ACC112 (cell line): ENCODE results near the gene FRK.

Experiments
- H2AFZ ChIP-seq: fragments of 200-600 bp; sonication (generic); one replicate; pipeline ENCODE4 v1.6.0; 2017; ENCODE audit warnings: antibody characterized with exemption, low read length; ENCODE audit not compliant: unreplicated experiment
- H3K27ac ChIP-seq: fragments of 200-600 bp; sonication (generic); 2 replicates; pipeline ENCODE4 v1.5.1; 2014; ENCODE audit warnings: low read depth, mild to moderate bottlenecking, antibody characterized with exemption, low read length, moderate library complexity
- H3K27me3 ChIP-seq: fragments of 200-600 bp; sonication (generic); 2 replicates; pipeline ENCODE4 v1.6.1; 2014; ENCODE audit warnings: mild to moderate bottlenecking, antibody characterized with exemption, low read length, moderate library complexity, mixed read lengths; ENCODE audit not compliant: insufficient read depth
- H3K36me3 ChIP-seq: fragments of 200-600 bp; sonication (generic); 2 replicates; pipeline ENCODE4 v1.6.1; 2016; ENCODE audit warnings: mild to moderate bottlenecking, antibody characterized with exemption, low read length, moderate library complexity, mixed read lengths; ENCODE audit not compliant: insufficient read depth
- H3K4me1 ChIP-seq: fragments of 200-600 bp; sonication (generic); one replicate; pipeline ENCODE4 v1.6.1; 2016; ENCODE audit warnings: low read length, mixed read lengths; ENCODE audit not compliant: insufficient read depth, unreplicated experiment, control insufficient read depth
- H3K4me3 ChIP-seq: fragments of 200-600 bp; sonication (generic); 2 replicates; pipeline ENCODE4 v1.5.1; 2014; ENCODE audit warnings: mild to moderate bottlenecking, low read depth, low read length
- H3K79me2 ChIP-seq: fragments of 200-600 bp; sonication (generic); one replicate; pipeline ENCODE4 v1.6.0; 2016; ENCODE audit warnings: low read length; ENCODE audit not compliant: control insufficient read depth, unreplicated experiment, insufficient read depth

Gene FRK

DNA sequence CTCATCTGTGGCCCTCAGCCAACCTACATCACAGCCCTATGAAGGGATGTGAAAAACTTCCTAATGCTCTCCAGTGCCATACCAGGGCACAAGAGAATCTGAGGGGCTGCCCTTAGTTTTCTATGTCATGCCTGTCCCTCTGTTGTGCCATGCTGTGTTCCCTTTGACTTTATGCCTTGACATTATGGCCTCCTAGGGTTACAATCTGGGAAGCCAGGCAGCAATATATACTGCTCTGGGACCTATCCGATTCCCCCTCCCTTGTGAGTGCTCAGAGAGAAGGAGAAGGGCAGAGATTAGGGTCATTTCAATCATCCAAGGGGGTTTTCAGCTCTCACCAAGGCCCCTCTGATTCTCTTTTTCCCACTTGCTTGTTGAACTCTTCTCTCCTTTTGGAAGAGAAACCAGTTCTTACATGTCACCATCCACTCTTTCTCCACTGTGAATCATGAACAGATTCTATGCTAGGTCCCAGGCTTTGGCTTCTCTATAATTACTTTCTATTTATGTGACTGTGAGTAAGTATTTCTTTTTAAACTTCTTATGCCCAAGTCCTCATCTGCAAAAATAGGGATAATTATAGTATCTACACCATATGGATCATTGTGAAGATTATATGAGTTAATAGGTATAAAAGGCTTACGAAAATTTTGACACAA, 14.2 kb upstream of the FRK start:
- Histone ChIP-seq H3K4me1 (peaks cover 13% of the 10 kb centered on the region), H2AFZ (no peak overlapping the region), H3K79me2 (no peaks in the 10 kb centered on the region), H3K4me3 (no peak overlapping the region), H3K36me3 (no peaks in the 10 kb centered on the region), H3K27me3 (no peaks in the 10 kb centered on the region), H3K27ac (no peak overlapping the region)

- Histone ChIP-seq H3K79me2 (no peaks in the 10 kb centered on the region), H3K4me3 (no peak overlapping the region), H3K27me3 (no peaks in the 10 kb centered on the region), H3K36me3 (no peaks in the 10 kb centered on the region), H2AFZ (no peak overlapping the region), H3K27ac (no peak overlapping the region), H3K4me1 (peaks cover 13% of the 10 kb centered on the region)
Measured at GRCh38 chr6:116073765-116074440, 13.2 kb upstream of the FRK start.

DNA sequence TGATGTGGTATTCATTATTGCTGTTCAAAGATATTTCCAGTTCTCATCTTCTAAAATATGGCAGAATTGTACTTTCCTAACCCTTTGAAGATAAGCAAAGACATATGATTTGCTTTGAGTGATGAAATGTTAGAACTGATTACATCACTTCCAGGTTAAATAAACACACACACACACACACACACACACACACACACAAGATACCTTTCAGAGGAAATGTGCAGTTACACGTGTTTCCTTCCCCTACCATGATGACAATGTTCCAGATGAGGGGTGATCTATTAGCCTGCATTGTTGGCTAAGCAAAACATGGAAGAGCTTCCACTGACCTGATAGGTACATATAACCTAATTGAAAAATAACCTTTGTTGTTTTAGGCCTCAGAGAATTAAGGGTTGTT, 11.7 kb upstream of the FRK start:
- H3K79me2 ChIP-seq, result no peaks in the 10 kb centered on the region
- H3K27ac ChIP-seq, result no peak overlapping the region
- no peaks in the 10 kb centered on the region for H3K36me3 ChIP-seq
- peaks cover 13% of the 10 kb centered on the region for H3K4me1 ChIP-seq
- no peaks in the 10 kb centered on the region for H3K27me3 ChIP-seq
- no peak overlapping the region for H3K4me3 ChIP-seq
- no peak overlapping the region for H2AFZ ChIP-seq

GRCh38 chr6:116070616-116071389, 10.1 kb upstream of the FRK start:
- H3K27ac ChIP-seq, result no peak overlapping the region
- H3K27me3 ChIP-seq, result no peaks in the 10 kb centered on the region
- H3K36me3 ChIP-seq, result no peaks in the 10 kb centered on the region
- no peak overlapping the region for H3K4me3 ChIP-seq
- no peaks in the 10 kb centered on the region for H3K79me2 ChIP-seq
- H2AFZ ChIP-seq, result no peak overlapping the region
- peaks cover 13% of the 10 kb centered on the region for H3K4me1 ChIP-seq

DNA sequence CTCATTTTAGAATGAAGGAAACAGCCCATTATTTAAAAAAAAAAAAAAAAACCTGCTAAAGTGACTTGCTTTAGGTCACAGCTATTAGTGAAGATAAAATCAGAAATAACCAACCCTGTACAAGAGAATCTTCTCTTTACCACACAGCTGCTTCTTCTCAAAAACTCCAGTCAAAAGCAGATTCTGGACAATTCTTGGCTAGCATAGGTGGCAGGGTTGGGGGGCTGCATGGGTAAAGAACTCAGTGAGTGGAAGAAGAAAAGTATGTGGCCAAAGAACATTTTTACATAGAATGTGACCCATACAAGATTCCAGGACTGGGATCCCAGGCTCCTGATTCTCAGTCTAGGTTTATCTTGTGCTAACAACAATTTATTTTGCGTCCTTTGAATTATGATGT, 9.4 kb upstream of the FRK start:
- Histone ChIP-seq H3K36me3 (no peaks in the 10 kb centered on the region), H3K4me1 (peaks cover 13% of the 10 kb centered on the region), H3K4me3 (no peak overlapping the region), H3K27me3 (no peaks in the 10 kb centered on the region), H3K27ac (no peak overlapping the region), H2AFZ (no peak overlapping the region), H3K79me2 (no peaks in the 10 kb centered on the region)

DNA sequence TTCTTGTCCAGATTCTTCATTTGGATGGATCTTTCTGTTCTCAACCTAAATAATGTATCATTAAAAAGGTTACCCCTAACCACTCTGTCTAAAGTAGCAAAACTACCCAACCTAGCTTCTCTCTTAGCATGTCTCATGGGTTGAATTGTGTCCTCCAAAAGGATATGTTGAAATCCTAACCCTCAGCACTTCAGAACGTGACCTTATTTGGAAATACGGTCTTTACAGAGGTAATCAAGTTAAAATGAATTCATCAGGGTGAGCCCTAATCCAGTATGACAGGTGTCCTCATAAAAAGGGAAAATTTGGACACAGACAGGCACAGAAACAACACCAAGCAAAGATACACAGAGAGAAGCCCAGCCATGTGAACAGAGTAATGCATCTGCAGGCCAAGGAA, 6.1 kb upstream of the FRK start:
- Histone ChIP-seq H3K4me3 (no peak overlapping the region), H3K27me3 (no peaks in the 10 kb centered on the region), H3K36me3 (no peaks in the 10 kb centered on the region), H3K79me2 (no peaks in the 10 kb centered on the region), H3K4me1 (peaks cover 8% of the 10 kb centered on the region), H2AFZ (no peak overlapping the region), H3K27ac (no peak overlapping the region)

DNA sequence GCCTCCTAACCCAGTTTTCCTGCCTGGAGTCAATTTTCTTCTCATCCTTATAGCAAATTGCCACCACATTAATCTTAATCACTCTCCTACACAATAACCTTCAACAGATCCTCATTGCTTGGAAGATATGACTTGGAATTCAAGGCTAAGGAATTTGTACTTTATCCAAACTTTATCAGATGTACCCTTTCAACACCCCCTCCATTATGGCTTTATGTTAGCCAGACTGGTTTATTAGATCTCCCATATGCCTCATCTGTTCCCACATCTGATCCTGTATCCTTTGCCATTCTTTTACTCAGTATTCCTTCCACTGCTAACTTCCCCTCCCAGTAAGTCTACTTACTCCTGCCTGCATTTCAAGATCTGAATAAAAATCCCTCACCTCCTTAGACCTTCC, 4.0 kb upstream of the FRK start:
- H3K36me3 ChIP-seq, result no peaks in the 10 kb centered on the region
- no peaks in the 10 kb centered on the region for H3K4me1 ChIP-seq
- no peaks in the 10 kb centered on the region for H3K79me2 ChIP-seq
- no peak overlapping the region for H3K4me3 ChIP-seq
- H3K27ac ChIP-seq, result no peak overlapping the region
- H3K27me3 ChIP-seq, result no peaks in the 10 kb centered on the region
- H2AFZ ChIP-seq, result no peak overlapping the region

DNA sequence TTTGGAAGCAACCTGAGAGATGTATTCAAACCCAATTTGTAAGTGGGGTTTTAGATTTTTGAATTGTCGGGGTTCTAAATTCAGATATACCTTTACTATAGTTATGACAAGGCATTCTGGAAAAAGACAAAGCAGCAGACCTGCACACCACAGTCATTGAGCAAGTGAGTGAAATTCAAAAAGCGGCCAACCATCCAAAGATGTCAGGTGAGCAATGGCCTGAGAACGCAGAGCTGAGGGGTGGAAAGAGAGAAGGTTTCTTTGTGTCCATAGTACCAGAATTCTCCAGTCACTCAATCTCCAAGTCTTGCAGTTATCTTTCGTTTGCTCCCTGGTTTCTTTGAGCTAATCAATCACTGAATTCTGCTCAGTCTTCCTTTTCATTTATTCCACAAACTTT, 1.8 kb upstream of the FRK start:
- Histone ChIP-seq H3K79me2 (no peaks in the 10 kb centered on the region), H3K4me3 (no peak overlapping the region), H2AFZ (no peak overlapping the region), H3K27me3 (no peaks in the 10 kb centered on the region), H3K4me1 (no peaks in the 10 kb centered on the region), H3K27ac (no peak overlapping the region), H3K36me3 (no peaks in the 10 kb centered on the region)

GRCh38 chr6:116059713-116060571, 749 bp downstream of the FRK start:
- H3K4me3 ChIP-seq, result no peak overlapping the region
- H3K27ac ChIP-seq, result no peak overlapping the region
- no peak overlapping the region for H2AFZ ChIP-seq
- no peaks in the 10 kb centered on the region for H3K79me2 ChIP-seq
- H3K36me3 ChIP-seq, result no peaks in the 10 kb centered on the region
- H3K4me1 ChIP-seq, result no peaks in the 10 kb centered on the region
- no peaks in the 10 kb centered on the region for H3K27me3 ChIP-seq

GRCh38 chr6:116057766-116058165, 2.9 kb downstream of the FRK start:
- no peak overlapping the region for H3K4me3 ChIP-seq
- no peaks in the 10 kb centered on the region for H3K36me3 ChIP-seq
- no peak overlapping the region for H2AFZ ChIP-seq
- no peak overlapping the region for H3K27ac ChIP-seq
- no peaks in the 10 kb centered on the region for H3K4me1 ChIP-seq
- H3K27me3 ChIP-seq, result no peaks in the 10 kb centered on the region
- no peaks in the 10 kb centered on the region for H3K79me2 ChIP-seq
